GM23338 (cell line): Measurements from ENCODE around the gene APOL1. TPM values are rescaled to one million over a fixed set of nuclear protein-coding genes. Genes with fewer than 3 reads are reported as not detected.

Experiments used
- ATAC-seq: fragments of 200-7000 bp; cut with Tn5 transposase; 3 replicates; pipeline ENCODE4 v1.9.1; 2020
- DNase-seq: peaks from one replicate; pipeline ENCODE4 v3.0.0-alpha.2; 2015; ENCODE audit warnings: low spot score
- H2AFZ ChIP-seq: fragments of 200-600 bp; sonication (generic); 2 replicates; pipeline ENCODE4 v1.8.0; 2016; ENCODE audit warnings: antibody characterized with exemption, mild to moderate bottlenecking, moderate library complexity
- H3F3A ChIP-seq: fragments of 200-600 bp; sonication (generic); replicated peaks from 2 replicates; pipeline ENCODE4 v1.8.0; 2017; ENCODE audit warnings: antibody characterized with exemption, mixed run types, low read depth
- H3K27ac ChIP-seq: fragments of 200-600 bp; sonication (generic); 2 replicates; pipeline ENCODE4 v1.6.1; 2016; ENCODE audit warnings: low read depth
- H3K27me3 ChIP-seq: fragments of 200-600 bp; sonication (generic); 2 replicates; pipeline ENCODE4 v1.8.0; 2016; ENCODE audit warnings: mild to moderate bottlenecking, mixed run types, moderate library complexity; ENCODE audit not compliant: insufficient read depth
- H3K36me3 ChIP-seq: fragments of 200-600 bp; sonication (generic); 2 replicates; pipeline ENCODE4 v1.8.0; 2016; ENCODE audit warnings: mild to moderate bottlenecking; ENCODE audit not compliant: insufficient read depth
- H3K4me1 ChIP-seq: fragments of 200-600 bp; sonication (generic); 2 replicates; pipeline ENCODE4 v1.8.0; 2016; ENCODE audit warnings: mild to moderate bottlenecking, moderate library complexity; ENCODE audit not compliant: insufficient read depth
- H3K4me2 ChIP-seq: fragments of 200-600 bp; sonication (generic); 2 replicates; pipeline ENCODE4 v1.7.1; 2017; ENCODE audit warnings: mixed run types
- H3K4me3 ChIP-seq: fragments of 200-600 bp; sonication (generic); 2 replicates; pipeline ENCODE4 v1.6.1; 2016; ENCODE audit warnings: mixed run types
- H3K79me2 ChIP-seq: fragments of 200-600 bp; sonication (generic); replicated peaks from 2 replicates; pipeline ENCODE4 v1.8.0; 2017; ENCODE audit warnings: mild to moderate bottlenecking; ENCODE audit not compliant: insufficient read depth
- H3K9me2 ChIP-seq: fragments of 200-600 bp; sonication (generic); 2 replicates; pipeline ENCODE4 v1.8.0; 2017; ENCODE audit not compliant: insufficient read depth
- H4K20me1 ChIP-seq: fragments of 200-600 bp; sonication (generic); replicated peaks from 2 replicates; pipeline ENCODE4 v1.8.0; 2017; ENCODE audit warnings: mild to moderate bottlenecking; ENCODE audit not compliant: insufficient read depth
- H3K27ac Mint-ChIP-seq: 2 replicates; pipeline ENCODE4 v1.8.0; 2020; ENCODE audit warnings: inconsistent platforms, mild to moderate bottlenecking, moderate library complexity, mixed read lengths
- H3K27me3 Mint-ChIP-seq: 3 replicates; pipeline ENCODE4 v1.8.0; 2022; ENCODE audit warnings: low read depth, mild to moderate bottlenecking, moderate library complexity, mixed read lengths, inconsistent platforms; ENCODE audit not compliant: insufficient read depth, poor library complexity
- H3K36me3 Mint-ChIP-seq: 3 replicates; pipeline ENCODE4 v1.8.0; 2021; ENCODE audit warnings: low read depth, mild to moderate bottlenecking, inconsistent platforms, moderate library complexity, mixed read lengths
- H3K4me1 Mint-ChIP-seq: 3 replicates; pipeline ENCODE4 v1.8.0; 2020; ENCODE audit warnings: mild to moderate bottlenecking, inconsistent platforms, mixed read lengths
- H3K4me3 Mint-ChIP-seq: 3 replicates; pipeline ENCODE4 v1.8.0; 2021; ENCODE audit warnings: moderate library complexity, mild to moderate bottlenecking, inconsistent platforms, mixed read lengths
- H3K9me3 Mint-ChIP-seq: 3 replicates; pipeline ENCODE4 v1.8.0; 2020; ENCODE audit warnings: moderate library complexity, mild to moderate bottlenecking, inconsistent platforms, mixed read lengths
- CTCF ChIP-seq, 2 experiments: fragments of 200-600 bp in 1 of 2; sonication (generic) in 1 of 2; conservative IDR thresholded peaks; 2 replicates each; pipeline versions ENCODE4 v1.5.1 to v1.6.1; 2016 to 2017; ENCODE audit warnings: antibody characterized with exemption in 2 of 2, low read depth in 2 of 2, mild to moderate bottlenecking in 2 of 2, moderate library complexity in 1 of 2
- ETS1 ChIP-seq: IDR thresholded peaks from 2 replicates; pipeline ENCODE4 v1.6.1; 2016; ENCODE audit warnings: antibody characterized with exemption
- EZH2 ChIP-seq: fragments of 200-600 bp; sonication (generic); IDR thresholded peaks from one replicate; pipeline ENCODE4 v1.8.0; 2017; ENCODE audit warnings: antibody characterized with exemption, mild to moderate bottlenecking, low read depth; ENCODE audit not compliant: unreplicated experiment
- EZH2phosphoT487 ChIP-seq: fragments of 200-600 bp; sonication (generic); IDR thresholded peaks from one replicate; pipeline ENCODE4 v1.8.1; 2018; ENCODE audit warnings: antibody characterized with exemption; ENCODE audit not compliant: unreplicated experiment
- JUNB ChIP-seq: IDR thresholded peaks from one replicate; pipeline ENCODE4 v1.6.1; 2016; ENCODE audit warnings: antibody characterized with exemption; ENCODE audit not compliant: unreplicated experiment
- POLR2AphosphoS5 ChIP-seq: IDR thresholded peaks from 2 replicates; pipeline ENCODE4 v1.6.1; 2016; ENCODE audit warnings: antibody characterized with exemption, low read depth
- REST ChIP-seq: IDR thresholded peaks from one replicate; pipeline ENCODE4 v1.6.1; 2018; ENCODE audit warnings: antibody characterized with exemption; ENCODE audit not compliant: unreplicated experiment
- STAT1 ChIP-seq: IDR thresholded peaks from one replicate; pipeline ENCODE4 v1.6.1; 2016; ENCODE audit warnings: antibody characterized with exemption; ENCODE audit not compliant: unreplicated experiment
- polyA plus RNA-seq: library from polyadenylated mRNA; unstranded; fragments of >200 nt; fragmentation: Nextera tagmentation; extraction: Ambion mirVana; gene quantifications from 2 replicates; pipeline ENCODE4 v1.2.1, GENCODE V29; 2016
- total RNA-seq: library from RNA; depleted of rRNA; stranded (reverse); fragments of >200 nt; shearing (Covaris generic); gene quantifications from 2 replicates; pipeline ENCODE4 v1.2.3, GENCODE V29; 2014

APOL1 gene
- total and polyA plus RNA-seq, 2 experiments from 2014 or later: 0.11 TPM; not detected in 1

- Mint-ChIP-seq H3K4me1 (peaks cover 5% of the 10 kb centered on the region; the same call in 2 of the 3 replicates), H3K4me3 (no peak overlapping the region), H3K27ac (no peak overlapping the region), H3K9me3 (peaks cover 26% of the 10 kb centered on the region), H3K27me3 (peaks cover 2% of the 10 kb centered on the region), H3K36me3 (peaks cover 6% of the 10 kb centered on the region; the same call in 1 of the 3 replicates)
- no peaks in the 10 kb centered on the region for H4K20me1 ChIP-seq
- H3K4me3 ChIP-seq: no peak overlapping the region
- H3K36me3 ChIP-seq: no peaks in the 10 kb centered on the region; the same call in 1 of the 2 replicates
- H2AFZ ChIP-seq: no peak overlapping the region
- H3F3A ChIP-seq: no peaks in the 10 kb centered on the region
- H3K27ac ChIP-seq: no peak overlapping the region
- TF ChIP-seq POLR2AphosphoS5 (no peak), EZH2 (no peak), REST (no peak), CTCF (conservative IDR thresholded peaks at IDR 0.05; ENCODE audit: low read depth in 2 of 2) (no peak), EZH2phosphoT487 (no peak)
- ATAC-seq (no peak), DNase-seq (no peak)
- H3K79me2 ChIP-seq: no peaks in the 10 kb centered on the region
- H3K4me2 ChIP-seq: no peak overlapping the region
- H3K27me3 ChIP-seq: no peaks in the 10 kb centered on the region
- no peaks in the 10 kb centered on the region; the same call in none of the 2 replicates for H3K9me2 ChIP-seq
- 0 out of 2 replicates have a peak, but pooled peaks cover 6% of the 10 kb centered on the region for H3K4me1 ChIP-seq
Measured at GRCh38 chr22:36246718-36247117, 6.2 kb upstream of the APOL1 start.

- ATAC-seq (no peak), DNase-seq (no peak)
- Histone ChIP-seq H3K79me2 (no peaks in the 10 kb centered on the region), H3K4me2 (no peak overlapping the region), H3K9me2 (no peaks in the 10 kb centered on the region; the same call in none of the 2 replicates), H2AFZ (no peak overlapping the region), H3K4me3 (no peak overlapping the region), H3F3A (no peaks in the 10 kb centered on the region), H3K27ac (no peak overlapping the region), H4K20me1 (no peaks in the 10 kb centered on the region), H3K27me3 (no peaks in the 10 kb centered on the region), H3K4me1 (0 out of 2 replicates have a peak, but pooled peaks cover 6% of the 10 kb centered on the region), H3K36me3 (no peaks in the 10 kb centered on the region; the same call in 1 of the 2 replicates)
- Mint-ChIP-seq H3K36me3 (peaks cover 6% of the 10 kb centered on the region; the same call in 1 of the 3 replicates), H3K27me3 (peaks cover 4% of the 10 kb centered on the region), H3K9me3 (peaks cover 26% of the 10 kb centered on the region), H3K4me1 (peaks cover 8% of the 10 kb centered on the region; the same call in 2 of the 3 replicates), H3K27ac (no peak overlapping the region), H3K4me3 (no peak overlapping the region)
- no peak for TF ChIP-seq JUNB
- no peak for TF ChIP-seq EZH2phosphoT487
- no peak for TF ChIP-seq STAT1
- no peak for TF ChIP-seq EZH2
- TF ChIP-seq REST: no peak
- TF ChIP-seq ETS1: no peak
Measured at GRCh38 chr22:36247955-36248354, 5.0 kb upstream of the APOL1 start.
